Measurements from ENCODE around the gene NEK6. TPM values are rescaled to one million over a fixed set of nuclear protein-coding genes. Genes with fewer than 3 reads are reported as not detected.

Gene NEK6
- total RNA-seq, 4 donors from 2014 or later, result 14.1 to 21.9 (median 15.1) TPM

- TF ChIP-seq POLR2A (IDR thresholded peaks at IDR 0.05; ENCODE audit: low read depth) (no peak), EP300 (IDR thresholded peaks at IDR 0.05) (no peak), CTCF (IDR thresholded peaks at IDR 0.05) (no peak), POLR2AphosphoS5 (IDR thresholded peaks at IDR 0.05) (peak in 1 of 2 donors; percentile 22)
- H3K36me3 ChIP-seq, result peaks cover 0 to 5% (median 2%) of the 10 kb centered on the region in 4 donors
- no peaks in the 10 kb centered on the region for H3K9me3 ChIP-seq
- H3K4me3 ChIP-seq, result peak overlapping the region in 3 of 4 donors; percentile 0 to 24 (median 1)
- no peaks in the 10 kb centered on the region for H3K27me3 ChIP-seq
- DNase-seq (ENCODE audit: extremely low spot score), result no peak
- intact Hi-C loops (cut with DNase I), result no loop called here
- 53% methylated on average over 14 of the region's 15 CpGs for WGBS
- peaks cover 34 to 82% (median 78%) of the 10 kb centered on the region in 4 donors for H3K4me1 ChIP-seq
- H3K27ac ChIP-seq (replicated peaks in 1 of 4), result peak overlapping the region; percentile 80 to 89 (median 88)
Measured at GRCh38 chr9:124260769-124261603, 3.2 kb downstream of the NEK6 start.

- WGBS, result 75% methylated on average over 12 of the region's 13 CpGs
- Histone ChIP-seq H3K27me3 (no peaks in the 10 kb centered on the region), H3K9me3 (no peaks in the 10 kb centered on the region), H3K4me1 (peaks cover 43 to 92% (median 88%) of the 10 kb centered on the region in 4 donors), H3K4me3 (peak overlapping the region in 3 of 4 donors; percentile 0 to 24 (median 1)), H3K27ac (replicated peaks in 1 of 4) (peak overlapping the region; percentile 80 to 89 (median 88)), H3K36me3 (peaks cover 0 to 5% (median 2%) of the 10 kb centered on the region in 4 donors)
- TF ChIP-seq EP300 (IDR thresholded peaks at IDR 0.05), result no peak
- TF ChIP-seq POLR2A (IDR thresholded peaks at IDR 0.05; ENCODE audit: low read depth), result no peak
- TF ChIP-seq CTCF (IDR thresholded peaks at IDR 0.05), result no peak
- TF ChIP-seq POLR2AphosphoS5 (IDR thresholded peaks at IDR 0.05), result no peak
- no peak for DNase-seq (ENCODE audit: extremely low spot score)
- intact Hi-C loops (cut with DNase I), result no loop called here
Measured at GRCh38 chr9:124261736-124262648, 4.2 kb downstream of the NEK6 start.

- TF ChIP-seq POLR2AphosphoS5 (IDR thresholded peaks at IDR 0.05) (no peak), EP300 (IDR thresholded peaks at IDR 0.05) (no peak), CTCF (IDR thresholded peaks at IDR 0.05) (no peak), POLR2A (IDR thresholded peaks at IDR 0.05; ENCODE audit: low read depth) (no peak)
- no peaks in the 10 kb centered on the region for H3K27me3 ChIP-seq
- no peaks in the 10 kb centered on the region for H3K9me3 ChIP-seq
- intact Hi-C loops (cut with DNase I), result no loop called here
- H3K4me1 ChIP-seq, result peaks cover 48 to 93% (median 88%) of the 10 kb centered on the region in 4 donors
- peak overlapping the region in 3 of 4 donors; percentile 87 to 89 (median 89) for H3K27ac ChIP-seq (replicated peaks in 1 of 4)
- WGBS, result 83% methylated on average over 5 of the region's 5 CpGs
- H3K36me3 ChIP-seq, result peaks cover 0 to 5% (median 2%) of the 10 kb centered on the region in 4 donors
- no peak overlapping the region for H3K4me3 ChIP-seq
- DNase-seq (ENCODE audit: extremely low spot score), result no peak
Measured at GRCh38 chr9:124262649-124262972, 4.9 kb downstream of the NEK6 start.

- TF ChIP-seq EP300 (IDR thresholded peaks at IDR 0.05) (no peak), POLR2AphosphoS5 (IDR thresholded peaks at IDR 0.05) (no peak), POLR2A (IDR thresholded peaks at IDR 0.05; ENCODE audit: low read depth) (no peak), CTCF (IDR thresholded peaks at IDR 0.05) (no peak)
- DNase-seq (ENCODE audit: extremely low spot score), result no peak
- peak overlapping the region; percentile 13 to 89 (median 66) for H3K27ac ChIP-seq (replicated peaks in 1 of 4)
- no peaks in the 10 kb centered on the region for H3K27me3 ChIP-seq
- H3K36me3 ChIP-seq, result peaks cover 0 to 5% (median 2%) of the 10 kb centered on the region in 4 donors
- H3K9me3 ChIP-seq, result no peaks in the 10 kb centered on the region
- H3K4me3 ChIP-seq, result no peak overlapping the region
- WGBS, result 89% methylated on average over 9 of the region's 11 CpGs
- H3K4me1 ChIP-seq, result peaks cover 54 to 98% (median 94%) of the 10 kb centered on the region in 4 donors
- intact Hi-C loops (cut with DNase I), result no loop called here
Measured at GRCh38 chr9:124263213-124263612, 5.5 kb downstream of the NEK6 start.

All from esophagus muscularis mucosa (tissue), 4 donors.